Urinary bladder (tissue), 4 donors: ENCODE measurements around the gene HYPK. TPM values are rescaled to one million over a fixed set of nuclear protein-coding genes. Genes with fewer than 3 reads are reported as not detected.
A peak's percentile ranks its signal among the peaks of the same experiment; 100 is the strongest.
"Not testable (repeated sequence)": the region's sequence is repeated elsewhere in the genome, so short reads cannot be mapped to it uniquely, and the experiment has no call there.

Source experiments
- DNase-seq: peaks from one replicate; pipeline ENCODE4 v3.0.0-alpha.2; 2015; ENCODE audit errors: extremely low spot score
- H3K27ac ChIP-seq: one replicate; pipeline ENCODE4 v1.5.1; 2013; ENCODE audit warnings: low read depth, mild to moderate bottlenecking, moderate library complexity
- H3K36me3 ChIP-seq: one replicate; pipeline ENCODE4 v1.6.1; 2013; ENCODE audit warnings: mild to moderate bottlenecking, moderate library complexity; ENCODE audit not compliant: insufficient read depth
- H3K4me1 ChIP-seq: one replicate; pipeline ENCODE4 v1.6.1; 2013; ENCODE audit warnings: mild to moderate bottlenecking, moderate library complexity; ENCODE audit not compliant: insufficient read depth
- H3K4me3 ChIP-seq: one replicate; pipeline ENCODE4 v1.5.1; 2013; ENCODE audit warnings: low read depth, low read length
- WGBS: extraction: QIAGEN DNeasy Blood & Tissue Kit; methylation state at CpG from one replicate; pipeline ENCODE4 v1.1.7; 2013; 5-methylcytosine and 5-hydroxymethylcytosine counted together
- polyA plus RNA-seq: library from polyadenylated mRNA; stranded (reverse); fragments of 200-250 nt; gene quantifications from one replicate; pipeline ENCODE4 v1.2.3, GENCODE V29; 2013
- total RNA-seq: library from RNA; depleted of rRNA; stranded (reverse); fragments of >200 nt; gene quantifications from one replicate; pipeline ENCODE4 v1.2.3, GENCODE V29; 2014
- donor health status: healthy with polysubstance abuse.
- donor health status: healthy.

Gene HYPK
- total and polyA plus RNA-seq, 2 donors: 5.3 to 11.9 TPM

- DNase-seq: no peak
- Histone ChIP-seq H3K4me1 (no peaks in the 10 kb centered on the region), H3K36me3 (no peaks in the 10 kb centered on the region), H3K4me3 (no peak overlapping the region), H3K27ac (no peak overlapping the region)
- 91% methylated on average over 1 of the region's 1 CpG for WGBS
Measured at GRCh38 chr15:43779016-43779415, 21.4 kb upstream of the HYPK start.

DNA sequence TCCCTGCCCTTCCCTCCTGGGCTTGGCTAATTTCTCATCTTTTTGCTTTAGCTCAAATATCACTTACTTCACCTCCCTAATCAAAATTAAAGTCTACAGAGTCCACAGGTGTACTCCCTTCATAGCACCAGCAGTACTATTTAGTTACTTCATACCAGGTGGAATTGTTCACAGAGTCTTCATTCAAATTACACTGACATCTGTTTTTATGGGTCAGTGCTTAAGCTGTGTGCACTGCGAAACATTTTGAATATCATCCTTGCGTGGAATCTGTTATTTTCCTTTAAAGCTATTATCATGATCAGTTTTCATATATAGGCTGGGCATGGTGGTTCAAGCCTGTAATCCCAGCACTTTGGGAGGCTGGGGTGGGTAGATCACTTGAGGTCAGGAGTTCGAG is 11.0 kb upstream of the HYPK start:
- no peaks in the 10 kb centered on the region for H3K36me3 ChIP-seq
- H3K27ac ChIP-seq: no peak overlapping the region
- no peak for DNase-seq
- whole genome bisulfite sequencing: 96% methylated on average over 3 of the region's 3 CpGs
- H3K4me3 ChIP-seq: no peak overlapping the region
- H3K4me1 ChIP-seq: no peaks in the 10 kb centered on the region

DNA sequence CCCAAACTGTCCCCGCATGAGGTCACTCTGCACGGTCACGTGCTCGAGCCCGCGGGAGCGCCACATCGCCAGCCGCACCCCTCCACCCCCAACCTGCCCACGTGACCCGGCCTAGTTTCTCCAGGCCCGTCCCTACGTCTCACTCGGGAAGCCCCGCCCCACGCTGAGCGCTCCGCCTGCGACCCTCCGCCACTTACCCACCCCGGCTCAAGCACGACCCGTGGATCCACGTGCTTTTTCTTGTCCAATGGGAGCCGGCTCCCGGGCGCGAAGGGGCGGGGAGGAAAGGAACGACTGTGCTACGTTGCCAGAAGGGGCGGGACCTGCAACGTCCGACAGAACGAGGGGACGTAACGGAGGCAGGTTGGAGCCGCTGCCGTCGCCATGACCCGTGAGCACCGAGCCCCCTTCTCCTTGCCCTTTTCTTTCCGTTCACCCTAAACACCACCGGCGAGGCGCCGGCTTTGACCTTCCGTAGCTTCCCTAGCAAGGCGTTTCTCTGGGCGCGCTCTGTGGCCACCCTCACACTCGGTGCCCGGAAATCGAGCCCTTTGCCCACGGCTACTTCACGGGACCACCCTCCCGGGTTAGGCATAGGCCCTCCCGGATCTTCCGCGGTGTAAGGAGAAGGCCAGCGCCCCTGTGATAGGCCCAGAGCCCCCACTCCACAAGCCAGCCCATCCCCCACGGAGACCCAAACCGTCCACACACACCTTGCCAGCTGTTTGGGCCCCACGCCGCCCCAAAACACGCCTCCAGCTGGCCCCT is 8.2 kb upstream of the HYPK start, which contains the start of gene SERF2:
Gene SERF2 (plus strand): TSS at position 328 of the 768 bp plus-strand sequence. CDS start 57 bp downstream, at position 385.
- H3K36me3 ChIP-seq: no peaks in the 10 kb centered on the region
- under 1% methylated on average over 66 of the region's 66 CpGs for WGBS
- peak within 1 kb of the TSS; percentile 80 for H3K4me3 ChIP-seq
- H3K27ac ChIP-seq: peak within 1 kb of the TSS; percentile 98
- H3K4me1 ChIP-seq: peaks cover 2% of the 10 kb centered on the region
- DNase-seq: peak; percentile 99

DNA sequence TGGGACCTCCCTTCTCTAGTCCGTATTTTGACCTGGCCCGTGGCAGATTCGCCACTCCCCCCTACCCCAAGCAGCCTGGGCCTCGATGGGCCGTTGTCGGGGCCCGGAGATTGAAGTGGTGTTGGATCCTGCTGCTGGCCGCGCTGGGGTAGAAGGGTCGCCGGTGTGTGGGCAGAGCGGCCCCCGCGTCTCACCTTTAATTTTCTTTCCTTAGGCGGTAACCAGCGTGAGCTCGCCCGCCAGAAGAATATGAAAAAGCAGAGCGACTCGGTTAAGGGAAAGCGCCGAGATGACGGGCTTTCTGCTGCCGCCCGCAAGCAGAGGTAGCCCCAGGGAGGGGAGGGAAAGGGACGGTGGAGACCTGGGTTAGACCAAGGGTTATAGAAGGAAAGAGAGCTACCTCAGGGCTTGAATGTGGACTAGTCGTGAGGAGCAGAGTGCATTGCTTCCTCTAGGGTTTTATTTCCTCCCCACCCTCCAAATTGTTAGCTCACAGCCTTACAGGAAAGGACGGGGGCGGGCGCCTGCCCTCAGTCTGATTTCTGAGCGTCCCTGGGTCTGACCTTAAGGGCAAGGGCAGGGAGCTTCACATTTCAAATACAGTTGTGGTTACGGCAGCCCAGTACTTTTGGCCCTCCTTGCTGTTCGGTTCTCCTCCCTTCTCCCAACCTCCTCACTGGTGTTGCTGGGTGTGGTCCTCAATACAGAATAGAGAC is 7.5 kb upstream of the HYPK start:
- H3K36me3 ChIP-seq: no peaks in the 10 kb centered on the region
- peaks cover 2% of the 10 kb centered on the region for H3K4me1 ChIP-seq
- WGBS: 2% methylated on average over 33 of the region's 33 CpGs
- DNase-seq: no peak
- peak overlapping the region; percentile 80 for H3K4me3 ChIP-seq
- peak overlapping the region; percentile 98 for H3K27ac ChIP-seq

DNA sequence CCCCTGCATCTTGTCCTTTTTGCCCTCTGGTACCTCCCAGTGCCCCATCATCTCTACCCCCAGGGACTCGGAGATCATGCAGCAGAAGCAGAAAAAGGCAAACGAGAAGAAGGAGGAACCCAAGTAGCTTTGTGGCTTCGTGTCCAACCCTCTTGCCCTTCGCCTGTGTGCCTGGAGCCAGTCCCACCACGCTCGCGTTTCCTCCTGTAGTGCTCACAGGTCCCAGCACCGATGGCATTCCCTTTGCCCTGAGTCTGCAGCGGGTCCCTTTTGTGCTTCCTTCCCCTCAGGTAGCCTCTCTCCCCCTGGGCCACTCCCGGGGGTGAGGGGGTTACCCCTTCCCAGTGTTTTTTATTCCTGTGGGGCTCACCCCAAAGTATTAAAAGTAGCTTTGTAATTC is 6.8 kb upstream of the HYPK start:
- no peak for DNase-seq
- Histone ChIP-seq H3K27ac (no peak overlapping the region), H3K4me1 (peaks cover 2% of the 10 kb centered on the region), H3K4me3 (no peak overlapping the region), H3K36me3 (no peaks in the 10 kb centered on the region)
- WGBS: 86% methylated on average over 10 of the region's 10 CpGs

DNA sequence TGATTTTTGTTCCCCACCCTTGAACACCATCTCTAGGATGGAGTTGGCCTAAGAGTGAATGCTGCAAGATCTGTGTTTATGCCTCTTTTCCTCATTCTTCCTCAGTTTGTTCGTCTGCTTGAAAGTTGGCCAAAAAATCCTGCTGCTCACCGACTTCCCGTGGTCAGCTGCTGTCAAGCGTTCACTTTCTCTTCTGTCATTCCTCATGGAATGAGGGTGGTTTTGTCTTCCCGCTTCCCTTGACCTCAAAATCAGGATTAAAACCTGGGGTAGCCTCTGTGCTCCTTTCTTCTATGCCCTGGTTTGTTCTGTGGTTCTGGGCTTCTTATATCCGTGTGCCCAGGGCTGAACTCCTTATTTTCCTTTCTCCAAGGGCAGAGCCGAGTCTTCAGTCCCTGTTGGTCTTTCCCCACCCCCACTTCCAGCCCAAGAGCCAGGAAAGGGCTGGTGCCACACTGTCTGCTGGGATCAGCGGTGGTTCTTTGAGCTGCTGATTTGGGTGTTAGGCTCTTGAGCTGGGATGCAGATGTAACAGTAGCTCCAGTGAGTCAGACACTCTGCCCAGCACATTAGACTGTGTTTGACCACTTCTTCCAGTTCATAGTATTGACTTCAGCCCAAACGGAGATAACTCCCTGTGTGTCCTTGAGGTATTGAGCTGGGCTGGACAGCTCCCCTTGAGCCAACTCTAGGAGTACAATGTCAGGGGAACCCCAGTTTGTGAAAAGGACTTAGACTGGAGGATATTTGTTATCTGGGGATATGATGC is 5.9 kb upstream of the HYPK start:
- Histone ChIP-seq H3K4me1 (peaks cover 2% of the 10 kb centered on the region), H3K4me3 (no peak overlapping the region), H3K36me3 (no peaks in the 10 kb centered on the region), H3K27ac (no peak overlapping the region)
- WGBS: 64% methylated on average over 9 of the region's 9 CpGs
- DNase-seq: no peak

DNA sequence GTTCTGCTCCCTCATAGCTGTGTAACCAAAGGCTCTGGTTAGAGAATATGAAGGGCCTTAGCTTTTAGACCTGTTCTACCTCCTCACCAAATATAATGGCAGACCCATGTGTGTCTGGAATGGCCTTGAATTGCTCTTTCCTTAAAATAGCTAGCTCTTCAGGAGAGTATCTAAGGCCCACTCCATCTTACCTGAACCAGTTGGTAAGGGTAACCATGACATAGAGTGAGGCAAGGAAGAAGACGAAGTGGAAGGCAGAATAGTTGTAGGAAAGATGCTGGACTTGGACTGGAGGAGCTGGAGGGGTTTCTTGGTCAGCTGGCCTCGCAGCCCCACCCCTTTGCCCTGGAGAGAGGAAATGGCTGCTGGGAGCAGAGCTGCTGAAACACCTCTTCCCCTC is 5.2 kb upstream of the HYPK start:
- Histone ChIP-seq H3K36me3 (no peaks in the 10 kb centered on the region), H3K4me3 (no peak overlapping the region), H3K4me1 (peaks cover 4% of the 10 kb centered on the region), H3K27ac (no peak overlapping the region)
- no peak for DNase-seq
- 91% methylated on average over 2 of the region's 2 CpGs for WGBS

GRCh38 chr15:43795997-43796396 is 4.4 kb upstream of the HYPK start:
- Histone ChIP-seq H3K36me3 (no peaks in the 10 kb centered on the region), H3K4me3 (no peak overlapping the region), H3K4me1 (peaks cover 4% of the 10 kb centered on the region), H3K27ac (no peak overlapping the region)
- DNase-seq: no peak

DNA sequence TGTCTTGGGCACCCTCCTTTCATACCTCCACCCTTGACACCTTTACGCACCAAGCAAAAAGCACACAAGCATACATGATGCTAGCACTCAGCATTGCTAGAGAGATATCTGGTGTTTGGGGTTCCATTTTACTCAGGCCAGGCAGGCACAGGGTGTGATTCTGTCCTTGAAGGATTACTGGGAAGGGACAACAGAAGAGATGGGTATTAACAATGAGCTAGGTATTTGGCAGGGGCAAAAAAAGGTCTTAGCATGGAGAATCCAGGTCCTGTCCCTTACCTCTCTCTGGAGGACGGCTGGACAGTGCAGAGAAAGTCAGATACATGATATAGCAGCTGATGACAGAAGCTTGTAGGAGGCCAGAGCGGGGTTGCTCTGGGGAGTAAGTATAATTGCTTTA is 3.8 kb upstream of the HYPK start:
- Histone ChIP-seq H3K36me3 (no peaks in the 10 kb centered on the region), H3K4me1 (peaks cover 4% of the 10 kb centered on the region)
- whole genome bisulfite sequencing: 86% methylated on average over 3 of the region's 3 CpGs

GRCh38 chr15:43799209-43799944 is 1.0 kb upstream of the HYPK start:
- peaks cover 4% of the 10 kb centered on the region for H3K36me3 ChIP-seq
- DNase-seq: no peak
- peaks cover 4% of the 10 kb centered on the region for H3K4me1 ChIP-seq
- H3K27ac ChIP-seq: peak overlapping the region; percentile 76
- WGBS: 83% methylated on average over 16 of the region's 16 CpGs
- H3K4me3 ChIP-seq: no peak overlapping the region

More for the DNA sequence above, 3.8 kb upstream of the HYPK start:
- no peak overlapping the region for H3K4me3 ChIP-seq
- DNase-seq: no peak
- no peak overlapping the region for H3K27ac ChIP-seq

- peaks cover 2% of the 10 kb centered on the region for H3K4me1 ChIP-seq
- peaks cover 6% of the 10 kb centered on the region for H3K36me3 ChIP-seq
Measured at GRCh38 chr15:43799945-43800285, 484 bp upstream of the HYPK start, which contains the start of gene SERINC4. Gene SERINC4, minus strand, starts transcription at chr15:43800220. Its CDS starts 234 bp downstream, at chr15:43799986.

GRCh38 chr15:43802676-43803075 is 2.3 kb downstream of the HYPK start:
- H3K36me3 ChIP-seq, H3K4me1 ChIP-seq, H3K4me3 ChIP-seq, H3K27ac ChIP-seq, DNase-seq: not testable (repeated sequence)
- WGBS: 97% methylated on average over 7 of the region's 7 CpGs

More at GRCh38 chr15:43799945-43800285, 484 bp upstream of the HYPK start, which contains the start of gene SERINC4:
- H3K27ac ChIP-seq: peak within 1 kb of the TSS; percentile 84
- H3K4me3 ChIP-seq: peak within 1 kb of the TSS; percentile 87
- DNase-seq: no peak
- WGBS: 89% methylated on average over 8 of the region's 8 CpGs

- Histone ChIP-seq H3K4me1 (no peaks in the 10 kb centered on the region), H3K4me3 (no peak overlapping the region), H3K27ac (no peak overlapping the region), H3K36me3 (peaks cover 13% of the 10 kb centered on the region)
- DNase-seq: no peak
- 94% methylated on average over 5 of the region's 5 CpGs for WGBS
Measured at GRCh38 chr15:43808435-43808950, 8.1 kb downstream of the HYPK start.
